Hepatocyte (in vitro differentiated cells): ENCODE measurements around the gene DAAM1. TPM values are rescaled to one million over a fixed set of nuclear protein-coding genes. Genes with fewer than 3 reads are reported as not detected.

Source experiments
- DNase-seq: peaks from one replicate; pipeline ENCODE4 v3.0.0-alpha.2; 2016; ENCODE audit warnings: low spot score
- H2AFZ ChIP-seq: fragments of 200-600 bp; sonication (generic); 2 replicates; pipeline ENCODE4 v1.6.0; 2016; ENCODE audit warnings: antibody characterized with exemption, mild to moderate bottlenecking
- H3K27ac ChIP-seq: fragments of 200-600 bp; sonication (generic); 2 replicates; pipeline ENCODE4 v1.5.1; 2016; ENCODE audit warnings: mild to moderate bottlenecking
- H3K27me3 ChIP-seq: fragments of 200-600 bp; sonication (generic); 2 replicates; pipeline ENCODE4 v1.6.1; 2016
- H3K36me3 ChIP-seq: fragments of 200-600 bp; sonication (generic); replicated peaks from 2 replicates; pipeline ENCODE4 v1.5.1; 2016; ENCODE audit warnings: low read depth; ENCODE audit not compliant: insufficient read depth
- H3K4me1 ChIP-seq: fragments of 200-600 bp; sonication (generic); 2 replicates; pipeline ENCODE4 v1.5.1; 2016; ENCODE audit warnings: mild to moderate bottlenecking, moderate library complexity; ENCODE audit not compliant: insufficient read depth
- H3K4me2 ChIP-seq: fragments of 200-600 bp; sonication (generic); 2 replicates; pipeline ENCODE4 v1.6.0; 2016
- H3K4me3 ChIP-seq: fragments of 200-600 bp; sonication (generic); 2 replicates; pipeline ENCODE4 v1.5.1; 2016; ENCODE audit warnings: mild to moderate bottlenecking
- H3K79me2 ChIP-seq: fragments of 200-600 bp; sonication (generic); 2 replicates; pipeline ENCODE4 v1.6.0; 2017; ENCODE audit warnings: mild to moderate bottlenecking
- H3K9me2 ChIP-seq: fragments of 200-600 bp; sonication (generic); replicated peaks from 2 replicates; pipeline ENCODE4 v1.6.0; 2017; ENCODE audit warnings: mild to moderate bottlenecking; ENCODE audit not compliant: insufficient read depth
- H3K9me3 ChIP-seq: fragments of 200-600 bp; sonication (generic); 2 replicates; pipeline ENCODE4 v1.5.1; 2016; ENCODE audit warnings: low read depth, mild to moderate bottlenecking
- H4K20me1 ChIP-seq: fragments of 200-600 bp; sonication (generic); 2 replicates; pipeline ENCODE4 v1.6.0; 2016; ENCODE audit warnings: mild to moderate bottlenecking; ENCODE audit not compliant: insufficient read depth, poor library complexity, severe bottlenecking
- CTCF ChIP-seq: fragments of 200-600 bp; sonication (generic); IDR thresholded peaks from 2 replicates; pipeline ENCODE4 v1.5.1; 2016; ENCODE audit warnings: antibody characterized with exemption, mild to moderate bottlenecking; ENCODE audit not compliant: poor library complexity
- EZH2 ChIP-seq: fragments of 200-600 bp; sonication (generic); IDR thresholded peaks from 2 replicates; pipeline ENCODE4 v1.6.1; 2016; ENCODE audit warnings: antibody characterized with exemption, mild to moderate bottlenecking, borderline replicate concordance
- EZH2phosphoT487 ChIP-seq: fragments of 200-600 bp; sonication (generic); IDR thresholded peaks from one replicate; pipeline ENCODE4 v1.6.1; 2018; ENCODE audit warnings: antibody characterized with exemption, mild to moderate bottlenecking, low read depth, moderate library complexity; ENCODE audit not compliant: unreplicated experiment, severe bottlenecking
- WGBS: methylation state at CpG from one replicate; pipeline ENCODE4 v1.1.6; 2016; ENCODE audit warnings: low lambda C conversion rate; ENCODE audit errors: missing lambda C conversion rate; 5-methylcytosine and 5-hydroxymethylcytosine counted together
- polyA plus RNA-seq: library from polyadenylated mRNA; unstranded; fragments of >200 nt; fragmentation: Nextera tagmentation; extraction: Ambion mirVana; gene quantifications from 2 replicates; pipeline ENCODE4 v1.2.1, GENCODE V29; 2016
- total RNA-seq: library from RNA; depleted of rRNA; stranded (reverse); fragments of >200 nt; gene quantifications from 2 replicates; pipeline ENCODE4 v1.2.3, GENCODE V29; 2014

DAAM1 gene
- total and polyA plus RNA-seq, 2 experiments from 2014 or later: 21.6 to 23.7 TPM

- H3K36me3 ChIP-seq: no peaks in the 10 kb centered on the region
- WGBS: 81% methylated on average over 11 of the region's 11 CpGs
- DNase-seq: no peak
- no peaks in the 10 kb centered on the region for H3K9me2 ChIP-seq
- no peak overlapping the region for H3K4me2 ChIP-seq
- no peak for TF ChIP-seq CTCF
- no peak for TF ChIP-seq EZH2phosphoT487
- no peak for TF ChIP-seq EZH2
- H3K27me3 ChIP-seq: no peaks in the 10 kb centered on the region
- H3K4me3 ChIP-seq: no peak overlapping the region
- no peaks in the 10 kb centered on the region for H4K20me1 ChIP-seq
- H3K4me1 ChIP-seq: peaks cover 24% of the 10 kb centered on the region
- no peaks in the 10 kb centered on the region for H3K79me2 ChIP-seq
- H3K9me3 ChIP-seq: no peaks in the 10 kb centered on the region
- H2AFZ ChIP-seq: no peak overlapping the region
- peak overlapping the region; percentile 48 for H3K27ac ChIP-seq
These were observed 154.3 kb downstream of the DAAM1 start for GRCh38 chr14:59342516-59343484.

GRCh38 chr14:59343585-59343984, 155.1 kb downstream of the DAAM1 start:
- Histone ChIP-seq H3K79me2 (no peaks in the 10 kb centered on the region), H3K27ac (peak overlapping the region; percentile 48), H3K36me3 (no peaks in the 10 kb centered on the region), H3K9me3 (no peaks in the 10 kb centered on the region), H4K20me1 (no peaks in the 10 kb centered on the region), H3K27me3 (no peaks in the 10 kb centered on the region), H3K4me1 (peaks cover 28% of the 10 kb centered on the region), H3K4me2 (no peak overlapping the region), H3K9me2 (no peaks in the 10 kb centered on the region), H3K4me3 (no peak overlapping the region), H2AFZ (no peak overlapping the region)
- WGBS: 75% methylated on average over 3 of the region's 3 CpGs
- DNase-seq: no peak
- no peak for TF ChIP-seq CTCF
- TF ChIP-seq EZH2phosphoT487: no peak
- TF ChIP-seq EZH2: no peak

GRCh38 chr14:59344016-59344415, 155.5 kb downstream of the DAAM1 start:
- 45% methylated on average over 4 of the region's 4 CpGs for WGBS
- Histone ChIP-seq H4K20me1 (no peaks in the 10 kb centered on the region), H3K9me2 (no peaks in the 10 kb centered on the region), H3K36me3 (no peaks in the 10 kb centered on the region), H3K27me3 (no peaks in the 10 kb centered on the region), H3K4me1 (peaks cover 32% of the 10 kb centered on the region), H3K9me3 (no peaks in the 10 kb centered on the region), H3K27ac (peak overlapping the region; percentile 63), H2AFZ (no peak overlapping the region), H3K4me3 (no peak overlapping the region), H3K4me2 (peak overlapping the region; percentile 23), H3K79me2 (no peaks in the 10 kb centered on the region)
- DNase-seq: peak; percentile 41
- TF ChIP-seq EZH2phosphoT487 (no peak), CTCF (no peak), EZH2 (no peak)
